GM12878 (cell line): Measurements from ENCODE around the gene ARHGEF1. TPM values are rescaled to one million over a fixed set of nuclear protein-coding genes. Genes with fewer than 3 reads are reported as not detected.

Experiments
- ATAC-seq: fragments of 200-7000 bp; cut with Tn5 transposase; 3 replicates; pipeline ENCODE4 v1.9.1; 2020; ENCODE audit warnings: mild to moderate bottlenecking, moderate library complexity
- BruUV-seq: library from RNA; stranded (reverse); fragments of 400-500 nt; replicated peaks from 2 replicates; lab custom pipeline; 2021; lab: Mats Ljungman, UMichigan
- CTCF ChIA-PET: fragments of 300-600 bp; sonication (Branson Sonifier 250); formaldehyde crosslinking; extraction: SDS; loops from one replicate; lab custom pipeline; 2021; ENCODE audit warnings: inconsistent platforms; lab: Yijun Ruan, JAX
- POLR2A ChIA-PET: fragments of 350-600 bp; formaldehyde crosslinking; extraction: SDS; loops from one replicate; lab custom pipeline; 2021; ENCODE audit warnings: inconsistent platforms; lab: Charles Lee
- RAD21 ChIA-PET: fragments of 300-600 bp; sonication (Branson Sonifier 250); formaldehyde crosslinking; loops from one replicate; lab custom pipeline; 2023; ENCODE audit warnings: antibody characterized with exemption; ENCODE audit not compliant: unreplicated experiment; lab: Charles Lee
- SMC1A ChIA-PET: fragments of 300-600 bp; sonication (Branson Sonifier 250); formaldehyde crosslinking; loops from one replicate; lab custom pipeline; 2023; ENCODE audit not compliant: unreplicated experiment, uncharacterized antibody; lab: Charles Lee
- DNase-seq: peaks from one replicate; pipeline ENCODE4 v3.0.0-alpha.2; 2011; ENCODE audit warnings: low read depth, low spot score
- FAIRE-seq: peaks from 3 replicates; lab custom pipeline; 2011; peaks lifted over from hg19 to GRCh38; lab: Jason Lieb, UNC
- H2AFZ ChIP-seq: 2 replicates; pipeline ENCODE4 v1.6.0; 2011; ENCODE audit warnings: low read depth, low read length, control low read depth; ENCODE audit not compliant: control insufficient read depth
- H3K27ac ChIP-seq: 2 replicates; pipeline ENCODE4 v1.5.1; 2011; ENCODE audit warnings: control low read depth; ENCODE audit not compliant: control insufficient read depth, insufficient read depth
- H3K27me3 ChIP-seq, 2 experiments: replicated peaks in 1 of 2; 2 replicates each; pipeline versions ENCODE4 v1.6.0 to v1.6.1; 2011; ENCODE audit warnings: low read length in 1 of 2; ENCODE audit not compliant: control insufficient read depth in 2 of 2, insufficient read depth in 2 of 2
- H3K36me3 ChIP-seq, 2 experiments: 2 replicates each; pipeline ENCODE4 v1.5.1; 2011; ENCODE audit warnings: low read length in 1 of 2; ENCODE audit not compliant: control insufficient read depth in 2 of 2, insufficient read depth in 2 of 2
- H3K4me1 ChIP-seq: 2 replicates; pipeline ENCODE4 v1.6.1; 2011; ENCODE audit warnings: mild to moderate bottlenecking, low read length, moderate library complexity, mixed read lengths; ENCODE audit not compliant: control insufficient read depth, insufficient read depth
- H3K4me2 ChIP-seq: 2 replicates; pipeline ENCODE4 v1.6.0; 2011; ENCODE audit warnings: control low read depth; ENCODE audit not compliant: control insufficient read depth, insufficient read depth
- H3K4me3 ChIP-seq: fragments of 200-600 bp; sonication (generic); 2 replicates; pipeline ENCODE4 v1.5.1; 2016
- H3K79me2 ChIP-seq: 2 replicates; pipeline ENCODE4 v1.6.0; 2011; ENCODE audit warnings: low read length; ENCODE audit not compliant: control insufficient read depth, insufficient read depth
- H3K9ac ChIP-seq: 2 replicates; pipeline ENCODE4 v1.8.0; 2011; ENCODE audit warnings: low read length, control low read depth, mixed read lengths; ENCODE audit not compliant: control insufficient read depth, insufficient read depth
- H3K9me3 ChIP-seq: replicated peaks from 3 replicates; pipeline ENCODE4 v1.5.1; 2011; ENCODE audit warnings: mild to moderate bottlenecking, low read length; ENCODE audit not compliant: control insufficient read depth, insufficient read depth
- H4K20me1 ChIP-seq: 2 replicates; pipeline ENCODE4 v1.6.0; 2011; ENCODE audit not compliant: control insufficient read depth, insufficient read depth
- ATF3 ChIP-seq: IDR thresholded peaks from 2 replicates; pipeline ENCODE4 v1.6.1; 2011; ENCODE audit warnings: low read depth, mild to moderate bottlenecking, low read length, moderate library complexity, borderline replicate concordance; ENCODE audit errors: extremely low read depth
- BACH1 ChIP-seq: fragments of 450-650 bp; IDR thresholded peaks from 2 replicates; pipeline ENCODE4 v1.6.1; 2017; ENCODE audit warnings: mild to moderate bottlenecking, borderline replicate concordance
- FOXM1 ChIP-seq: IDR thresholded peaks from 2 replicates; pipeline ENCODE4 v1.6.1; 2012; ENCODE audit warnings: low read depth, mild to moderate bottlenecking, inconsistent platforms, low read length, moderate library complexity
- MTA2 ChIP-seq: fragments of 450-650 bp; IDR thresholded peaks from 2 replicates; pipeline ENCODE4 v1.6.1; 2016; ENCODE audit warnings: low read depth, mild to moderate bottlenecking, moderate library complexity
- NFXL1 ChIP-seq: fragments of 450-650 bp; IDR thresholded peaks from 2 replicates; pipeline ENCODE4 v1.6.1; 2017; ENCODE audit warnings: antibody characterized with exemption, mild to moderate bottlenecking, borderline replicate concordance
- NR2F1 ChIP-seq: fragments of 450-650 bp; conservative IDR thresholded peaks from 2 replicates; pipeline ENCODE4 v1.6.1; 2017; ENCODE audit warnings: mild to moderate bottlenecking
- PBX3 ChIP-seq: IDR thresholded peaks from 2 replicates; pipeline ENCODE4 v1.6.1; 2011; ENCODE audit warnings: mild to moderate bottlenecking, low read depth, low read length, moderate library complexity; ENCODE audit not compliant: insufficient replicate concordance
- SIN3A ChIP-seq: IDR thresholded peaks from 2 replicates; pipeline ENCODE4 v1.6.1; 2012; ENCODE audit warnings: low read depth, low read length, improper control_type of control experiment
- SP1 ChIP-seq: IDR thresholded peaks from one replicate; pipeline ENCODE4 v1.6.1; 2011; ENCODE audit warnings: low read depth, low read length
- SPI1 ChIP-seq: IDR thresholded peaks from 2 replicates; pipeline ENCODE4 v1.6.1; 2011; ENCODE audit warnings: low read depth, mild to moderate bottlenecking, low read length, moderate library complexity, borderline replicate concordance; ENCODE audit not compliant: insufficient read depth
- TBL1XR1 ChIP-seq: IDR thresholded peaks from 2 replicates; pipeline ENCODE4 v1.6.1; 2012; ENCODE audit warnings: low read depth, low read length, improper control_type of control experiment
- ZBTB33 ChIP-seq: fragments of 450-650 bp; IDR thresholded peaks from 2 replicates; pipeline ENCODE4 v1.6.1; 2017; ENCODE audit warnings: mild to moderate bottlenecking
- WGBS: methylation state at CpG from one replicate; pipeline ENCODE4 v1.1.6; 2016; ENCODE audit warnings: low lambda C conversion rate; ENCODE audit not compliant: insufficient replicate concordance, insufficient coverage; ENCODE audit errors: missing lambda C conversion rate; 5-methylcytosine and 5-hydroxymethylcytosine counted together
- in situ Hi-C: fragments of 300-500 bp; cut with MboI; formaldehyde crosslinking; loops from 9 replicates; pipeline ENCODE4 v1.14.3; 2018; ENCODE audit warnings: mixed read lengths
- intact Hi-C: fragments of 100-400 bp; cut with micrococcal nuclease; formaldehyde crosslinking; loops from one replicate; pipeline ENCODE4 v1.14.2; 2022; ENCODE audit not compliant: unreplicated experiment
- polyA plus RNA-seq, 11 experiments: library from polyadenylated mRNA; depleted of rRNA in 4 of 11; unstranded in 6 of 11; stranded (reverse) in 5 of 11; fragments of >200 nt; fragmentation: Nextera tagmentation in 4 of 11; fragmentation: Illumina TruSeq in 1 of 11; extraction: Ambion mirVana in 4 of 11; extraction: Trizol in 1 of 11; gene quantifications; 1 replicate in 1 of 11; 2 replicates in 10 of 11; pipeline versions ENCODE4 v1.2.1 to v1.2.3, GENCODE V29; 2011 to 2016; ENCODE audit warnings: inconsistent platforms in 2 of 11, missing spikeins in 2 of 11, low read depth in 1 of 11
- total RNA-seq, 4 experiments: library from RNA; depleted of rRNA in 3 of 4; stranded (reverse); fragments of >200 nt in 3 of 4; fragmentation: Illumina TruSeq in 1 of 4; extraction: Trizol in 1 of 4; gene quantifications; 2 replicates each; pipeline versions ENCODE4 v1.2.1 to v1.2.3, GENCODE V29; 2013 to 2021

ARHGEF1 gene
- total and polyA plus RNA-seq, 10 of the 15 experiments (the other 5 are each of a cell fraction or from before 2014, with no cell fraction given): 1.2 to 207 (median 53.9) TPM

GRCh38 chr19:41906271-41906670 lies 23.3 kb downstream of the ARHGEF1 start:
- Histone ChIP-seq H4K20me1 (no peaks in the 10 kb centered on the region), H3K4me1 (no peaks in the 10 kb centered on the region), H3K9ac (no peak overlapping the region), H3K4me3 (no peak overlapping the region), H3K27ac (no peak overlapping the region), H3K36me3 (peaks cover 18 to 38% of the 10 kb centered on the region in 2 experiments; a peak in 3 of 4 replicates), H3K27me3 (no peaks in the 10 kb centered on the region), H3K4me2 (no peak overlapping the region), H3K79me2 (no peaks in the 10 kb centered on the region), H3K9me3 (no peaks in the 10 kb centered on the region), H2AFZ (no peak overlapping the region)
- no peak for DNase-seq
- CTCF ChIA-PET: no interaction called here
- FAIRE-seq: no peak
- no TSS peak for BruUV-seq
- POLR2A ChIA-PET: no interaction called here
- RAD21 ChIA-PET: no interaction called here
- 84% methylated on average over 9 of the region's 9 CpGs for WGBS
- intact Hi-C loops (no loop called here), in situ Hi-C loops (no loop called here)
- TF ChIP-seq MTA2 (no peak), SPI1 (no peak), FOXM1 (no peak), PBX3 (no peak), ATF3 (no peak), BACH1 (no peak), TBL1XR1 (no peak), NR2F1 (no peak), SP1 (no peak), SIN3A (no peak), NFXL1 (no peak), ZBTB33 (no peak)
- ATAC-seq: no peak
- SMC1A ChIA-PET: no interaction called here
